ENCODE data around the gene GSTM3. TPM values are rescaled to one million over a fixed set of nuclear protein-coding genes. Genes with fewer than 3 reads are reported as not detected.
"Not testable (repeated sequence)": the region's sequence is repeated elsewhere in the genome, so short reads cannot be mapped to it uniquely, and the experiment has no call there.

GSTM3 gene
- total and polyA plus RNA-seq, 2 experiments from 2014 or later: 297 to 962 TPM

DNA sequence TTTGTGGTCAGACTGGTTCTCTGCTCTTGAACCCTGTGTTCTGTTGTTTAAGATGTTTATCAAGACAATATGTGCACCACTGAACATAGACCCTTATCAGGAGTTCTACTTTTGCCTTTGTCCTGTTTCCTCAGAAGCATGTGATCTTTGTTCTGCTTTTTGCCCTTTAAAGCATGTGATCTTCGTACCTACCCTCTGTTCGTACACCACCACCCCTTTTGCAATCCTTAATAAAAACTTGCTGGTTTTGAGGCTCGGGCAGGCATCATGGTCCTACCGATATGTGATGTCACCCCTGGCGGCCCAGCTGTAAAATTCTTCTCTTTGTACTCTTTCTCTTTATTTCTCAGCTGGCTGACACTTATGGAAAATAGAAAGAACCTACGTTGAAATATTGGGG is 56.1 kb downstream of the GSTM3 start:
- H3K4me3 ChIP-seq; H3K79me2 ChIP-seq; H4K20me1 ChIP-seq (ENCODE audit: insufficient read depth, poor library complexity, severe bottlenecking); H3K27ac ChIP-seq; H3K9me3 ChIP-seq (ENCODE audit: low read depth); DNase-seq (ENCODE audit: low spot score); H3K27me3 ChIP-seq; H3K4me1 ChIP-seq (ENCODE audit: insufficient read depth); H2AFZ ChIP-seq; H3K4me2 ChIP-seq; H3K36me3 ChIP-seq (replicated peaks; ENCODE audit: insufficient read depth, low read depth); H3K9me2 ChIP-seq (replicated peaks; ENCODE audit: insufficient read depth): not testable (repeated sequence)
- WGBS (ENCODE audit: low lambda C conversion rate, missing lambda C conversion rate): 93% methylated on average over 4 of the region's 6 CpGs

Other genes with a start within 250 kb of the GSTM3 start
- gene CYB561D1, start 246.9 kb downstream of the GSTM3 start, total RNA-seq: 6.0 and 6.5 TPM in 2 replicates
- gene CYB561D1, start 246.9 kb downstream of the GSTM3 start, polyA plus RNA-seq: 4.8 and 5.2 TPM in 2 replicates
- 4.1 and 4.4 TPM in 2 replicates for gene AMIGO1, start 231.3 kb downstream of the GSTM3 start, total RNA-seq
- gene AMIGO1, start 231.3 kb downstream of the GSTM3 start, polyA plus RNA-seq: 2.0 and 2.6 TPM in 2 replicates
- gene GPR61, start 201.2 kb downstream of the GSTM3 start, total RNA-seq: 0.50 TPM in 1 of 2 replicates, not detected in the other
- gene GPR61, start 201.2 kb downstream of the GSTM3 start, polyA plus RNA-seq: 0.88 and 1.1 TPM in 2 replicates
- 10.9 and 11.5 TPM in 2 replicates for gene GNAI3, start 192.4 kb downstream of the GSTM3 start, total RNA-seq
- gene GNAI3, start 192.4 kb downstream of the GSTM3 start, polyA plus RNA-seq: 8.1 and 8.9 TPM in 2 replicates
- 0.96 TPM in 1 of 2 replicates, not detected in the other for gene GNAT2, start 121.4 kb downstream of the GSTM3 start, total RNA-seq
- gene GNAT2, start 121.4 kb downstream of the GSTM3 start, polyA plus RNA-seq: 0.18 and 0.19 TPM in 2 replicates
- gene AMPD2, start 121.2 kb downstream of the GSTM3 start, total RNA-seq: 63.1 and 81.9 TPM in 2 replicates
- gene AMPD2, start 121.2 kb downstream of the GSTM3 start, polyA plus RNA-seq: 80.9 and 101 TPM in 2 replicates
- 64.5 and 99.9 TPM in 2 replicates for gene GSTM4, start 84.9 kb downstream of the GSTM3 start, total RNA-seq
- 97.4 and 116 TPM in 2 replicates for gene GSTM4, start 84.9 kb downstream of the GSTM3 start, polyA plus RNA-seq
- 46.5 and 48.7 TPM in 2 replicates for gene GSTM2, start 73.0 kb downstream of the GSTM3 start, total RNA-seq
- 91.4 and 106 TPM in 2 replicates for gene GSTM2, start 73.0 kb downstream of the GSTM3 start, polyA plus RNA-seq
- 19.9 and 21.1 TPM in 2 replicates for gene GSTM1, start 53.2 kb downstream of the GSTM3 start, total RNA-seq
- gene GSTM1, start 53.2 kb downstream of the GSTM3 start, polyA plus RNA-seq: 44.3 and 47.4 TPM in 2 replicates
- gene GSTM5, start 28.8 kb downstream of the GSTM3 start, total RNA-seq: 0.12 and 3.0 TPM in 2 replicates
- 1.2 and 1.6 TPM in 2 replicates for gene GSTM5, start 28.8 kb downstream of the GSTM3 start, polyA plus RNA-seq
- gene EPS8L3, start 22.9 kb upstream of the GSTM3 start, total RNA-seq: 40.2 and 48.1 TPM in 2 replicates
- gene EPS8L3, start 22.9 kb upstream of the GSTM3 start, polyA plus RNA-seq: 97.3 and 105 TPM in 2 replicates
- gene CSF1, start 169.8 kb upstream of the GSTM3 start, total RNA-seq: 9.1 and 9.4 TPM in 2 replicates
- gene CSF1, start 169.8 kb upstream of the GSTM3 start, polyA plus RNA-seq: 13.5 and 19.1 TPM in 2 replicates
- gene AHCYL1, start 243.7 kb upstream of the GSTM3 start, total RNA-seq: 49.2 and 56.2 TPM in 2 replicates
- gene AHCYL1, start 243.7 kb upstream of the GSTM3 start, polyA plus RNA-seq: 88.4 and 97.6 TPM in 2 replicates